GM18526 (cell line): Measurements from ENCODE around the gene NXPE1.

Experiments
- POLR2A ChIP-seq: IDR thresholded peaks from 3 replicates; pipeline ENCODE4 v1.6.1; 2011; ENCODE audit not compliant: insufficient read length; ENCODE audit errors: extremely low read depth

NXPE1 gene

GRCh38 chr11:114569801-114570200 is 10.1 kb upstream of the NXPE1 start:
- TF ChIP-seq POLR2A: no peak

GRCh38 chr11:114566276-114566675 is 6.6 kb upstream of the NXPE1 start:
- TF ChIP-seq POLR2A: no peak

GRCh38 chr11:114564831-114565230 is 5.2 kb upstream of the NXPE1 start:
- TF ChIP-seq POLR2A: no peak

GRCh38 chr11:114563077-114563476 is 3.4 kb upstream of the NXPE1 start:
- no peak for TF ChIP-seq POLR2A

- no peak for TF ChIP-seq POLR2A
Observed at GRCh38 chr11:114562166-114562916, 2.7 kb upstream of the NXPE1 start.

- no peak for TF ChIP-seq POLR2A
Observed at GRCh38 chr11:114556135-114556534, 3.5 kb downstream of the NXPE1 start.

- no peak for TF ChIP-seq POLR2A
Observed at GRCh38 chr11:114553642-114554041, 6.0 kb downstream of the NXPE1 start.

- TF ChIP-seq POLR2A: no peak
Observed at GRCh38 chr11:114551060-114551459, 8.6 kb downstream of the NXPE1 start.

- no peak for TF ChIP-seq POLR2A
Observed at GRCh38 chr11:114525682-114526081, 34.0 kb downstream of the NXPE1 start.

- no peak for TF ChIP-seq POLR2A
Observed at GRCh38 chr11:114524122-114524521, 35.6 kb downstream of the NXPE1 start.

- no peak for TF ChIP-seq POLR2A
Observed at GRCh38 chr11:114522818-114523217, 36.9 kb downstream of the NXPE1 start.

GRCh38 chr11:114511538-114511937 is 48.1 kb downstream of the NXPE1 start:
- TF ChIP-seq POLR2A: no peak

GRCh38 chr11:114511079-114511478 is 48.6 kb downstream of the NXPE1 start:
- no peak for TF ChIP-seq POLR2A

GRCh38 chr11:114501901-114502300 is 57.8 kb downstream of the NXPE1 start:
- no peak for TF ChIP-seq POLR2A

GRCh38 chr11:114499756-114500155 is 59.9 kb downstream of the NXPE1 start:
- no peak for TF ChIP-seq POLR2A

- no peak for TF ChIP-seq POLR2A
Observed at GRCh38 chr11:114496915-114497314, 62.8 kb downstream of the NXPE1 start.

GRCh38 chr11:114483929-114484328 is 75.8 kb downstream of the NXPE1 start:
- no peak for TF ChIP-seq POLR2A
